HG02610 (cell line): ENCODE data around the gene TBC1D17.
A peak's percentile ranks its signal among the peaks of the same experiment; 100 is the strongest.

ENCODE experiments used
- ATAC-seq: cut with Tn5 transposase; IDR thresholded peaks from one replicate; pipeline ENCODE4 v1.9.1; 2021; ENCODE audit warnings: mild to moderate bottlenecking, moderate library complexity; ENCODE audit not compliant: unreplicated experiment

The TBC1D17 gene

DNA sequence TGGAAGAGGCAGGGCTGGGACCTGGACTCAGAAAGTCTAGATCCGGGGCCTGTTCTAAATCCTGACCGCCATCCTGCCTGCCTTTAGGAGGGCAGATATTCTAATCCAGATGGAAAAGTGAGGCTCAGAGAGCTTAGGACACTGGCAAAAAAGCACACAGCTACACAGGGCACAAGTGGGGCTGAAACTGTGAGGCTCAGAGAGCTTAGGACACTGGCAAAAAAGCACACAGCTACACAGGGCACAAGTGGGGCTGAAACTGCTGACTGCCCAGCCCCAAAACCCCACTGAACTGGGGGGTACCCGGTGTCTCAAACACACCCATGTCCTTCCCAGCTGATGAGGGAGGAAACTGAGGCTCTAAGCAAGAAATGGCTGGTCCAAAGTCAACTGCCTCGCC lies 2.3 kb upstream of the TBC1D17 start:
- ATAC-seq, result no peak

GRCh38 chr19:49875857-49876421 lies 1.6 kb upstream of the TBC1D17 start:
- ATAC-seq, result no peak

DNA sequence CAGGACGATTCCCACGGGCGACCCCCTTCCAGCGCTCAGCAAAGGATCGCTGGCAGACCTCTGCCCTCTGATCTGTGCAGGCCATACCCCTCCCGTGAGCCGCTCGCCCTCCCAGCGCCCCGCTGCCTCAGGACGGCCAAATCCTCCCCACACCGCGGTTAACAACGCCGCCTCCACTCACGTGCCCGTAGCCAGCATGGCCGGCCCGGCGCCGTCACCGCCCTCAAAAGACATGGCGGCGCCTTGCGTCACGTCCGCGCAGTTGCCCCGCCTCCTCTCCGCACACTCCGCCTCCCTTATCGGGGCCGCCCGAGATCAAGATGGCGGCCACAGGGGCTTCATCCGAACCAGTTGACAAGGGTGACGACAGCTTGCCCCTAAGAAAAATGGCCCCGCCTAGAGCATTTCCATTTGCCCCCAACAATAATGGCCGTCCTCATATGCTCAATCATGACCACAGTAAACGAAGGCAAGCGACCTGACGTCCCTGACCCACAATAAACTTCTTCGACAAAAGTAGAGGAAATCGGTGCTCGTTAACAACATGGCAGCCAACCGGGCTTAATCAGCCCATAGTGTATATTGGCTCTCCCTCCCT lies 981 bp upstream of the TBC1D17 start:
- ATAC-seq, result peak; percentile 42

GRCh38 chr19:49877879-49878743 lies 609 bp downstream of the TBC1D17 start:
- ATAC-seq, result peak; percentile 50

GRCh38 chr19:49878744-49879070 lies 1.2 kb downstream of the TBC1D17 start:
- ATAC-seq, result no peak

- ATAC-seq, result no peak
Observed at GRCh38 chr19:49879243-49879963, 1.9 kb downstream of the TBC1D17 start.

DNA sequence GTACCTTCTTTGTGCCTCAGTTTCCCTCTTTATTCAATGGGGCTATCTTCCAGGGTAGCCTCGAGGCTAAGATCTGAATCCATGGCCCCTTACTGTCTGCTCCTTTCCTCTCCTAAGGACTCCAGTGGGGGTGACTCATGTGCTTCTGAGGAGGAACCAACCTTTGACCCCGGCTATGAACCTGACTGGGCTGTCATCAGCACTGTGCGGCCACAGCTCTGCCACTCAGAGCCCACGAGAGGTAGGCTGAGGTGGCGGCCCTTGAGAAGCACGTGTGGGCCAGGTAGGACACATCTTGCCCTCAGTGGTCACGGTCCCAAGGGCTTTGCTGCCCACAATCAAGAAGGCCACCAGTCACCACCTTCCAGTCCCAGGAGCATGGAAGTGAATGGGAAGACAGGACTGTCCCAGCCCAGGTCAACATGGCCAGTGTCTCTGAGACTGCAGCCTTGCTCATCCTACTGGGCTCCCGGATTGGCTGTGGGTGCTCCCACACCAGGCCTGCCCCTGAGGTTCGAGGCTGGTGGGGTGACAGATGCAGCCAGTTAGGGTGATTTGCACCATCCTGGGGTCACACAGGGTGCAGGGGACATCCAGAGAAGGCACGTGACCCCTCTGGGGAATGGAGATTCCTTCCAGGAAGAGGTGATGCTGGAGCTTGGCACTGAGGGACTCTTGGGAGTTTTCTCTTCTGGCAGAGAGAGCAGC lies 2.8 kb downstream of the TBC1D17 start:
- ATAC-seq, result no peak

GRCh38 chr19:49881186-49881585 lies 3.7 kb downstream of the TBC1D17 start:
- no peak for ATAC-seq

DNA sequence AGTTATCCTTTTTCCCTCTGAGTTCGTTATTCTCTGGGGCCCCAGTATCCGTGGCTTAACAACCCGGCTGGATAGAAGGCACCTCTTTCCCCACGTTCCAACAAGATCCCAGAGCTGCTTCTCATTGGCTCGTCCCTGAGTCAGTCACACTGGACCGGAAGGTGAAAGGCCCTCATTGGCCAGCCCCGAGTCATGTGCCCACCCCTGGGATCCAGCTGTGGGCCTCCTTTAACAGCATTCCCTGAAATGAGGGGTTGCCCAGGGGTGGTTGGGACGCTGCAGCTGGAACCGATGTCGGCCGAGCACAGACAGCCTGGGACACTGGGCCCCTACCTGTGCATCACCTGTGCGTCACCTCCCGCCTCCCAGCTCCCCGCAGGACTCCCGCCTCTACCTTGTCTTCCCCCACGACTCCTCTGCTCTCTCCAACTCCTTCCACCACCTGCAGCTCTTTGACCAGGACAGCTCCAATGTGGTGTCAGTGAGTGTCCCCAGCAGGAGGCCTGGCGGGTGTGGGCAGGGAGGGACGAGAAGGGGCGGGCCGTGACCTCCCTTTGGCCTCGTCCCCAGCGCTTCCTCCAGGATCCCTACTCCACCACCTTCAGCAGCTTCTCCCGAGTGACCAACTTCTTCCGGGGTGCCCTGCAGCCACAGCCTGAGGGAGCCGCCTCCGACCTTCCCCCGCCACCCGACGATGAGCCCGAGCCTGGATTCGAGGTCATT lies 4.3 kb downstream of the TBC1D17 start:
- no peak for ATAC-seq

DNA sequence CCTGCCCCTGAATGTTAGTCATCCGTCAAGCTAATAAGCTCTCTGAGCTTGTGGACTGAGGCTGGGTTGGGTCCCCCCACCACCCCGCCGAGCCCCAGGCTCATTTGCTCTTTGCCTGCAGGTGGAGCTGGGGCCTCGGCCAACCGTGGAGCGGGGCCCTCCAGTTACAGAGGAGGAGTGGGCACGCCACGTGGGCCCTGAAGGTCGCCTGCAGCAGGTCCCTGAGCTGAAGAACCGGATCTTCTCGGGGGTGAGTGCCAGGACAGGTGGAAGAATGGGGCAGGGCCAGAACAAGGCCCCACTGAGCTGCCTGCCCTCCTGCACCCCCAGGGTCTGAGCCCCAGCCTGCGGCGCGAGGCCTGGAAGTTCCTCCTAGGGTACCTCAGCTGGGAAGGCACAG lies 5.1 kb downstream of the TBC1D17 start:
- no peak for ATAC-seq

DNA sequence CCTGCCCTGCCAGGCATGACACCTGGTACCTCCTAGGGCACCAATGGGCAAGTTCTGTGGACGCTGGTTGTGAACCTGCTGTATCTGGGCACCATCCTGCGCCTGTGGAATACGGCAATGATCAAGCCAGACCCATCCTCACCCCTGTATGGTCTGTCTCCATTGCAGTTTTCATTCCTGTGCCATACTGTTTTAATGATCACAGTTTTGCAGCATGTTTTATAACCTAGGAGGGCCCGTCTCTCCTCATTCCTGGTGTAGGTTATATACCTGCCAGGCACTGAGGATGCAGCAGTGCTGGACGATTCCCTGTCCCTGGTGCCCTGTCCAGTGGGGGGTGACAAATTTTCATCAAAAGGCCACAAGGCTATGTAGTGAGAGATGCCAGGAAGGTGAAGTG lies 5.6 kb downstream of the TBC1D17 start:
- no peak for ATAC-seq

DNA sequence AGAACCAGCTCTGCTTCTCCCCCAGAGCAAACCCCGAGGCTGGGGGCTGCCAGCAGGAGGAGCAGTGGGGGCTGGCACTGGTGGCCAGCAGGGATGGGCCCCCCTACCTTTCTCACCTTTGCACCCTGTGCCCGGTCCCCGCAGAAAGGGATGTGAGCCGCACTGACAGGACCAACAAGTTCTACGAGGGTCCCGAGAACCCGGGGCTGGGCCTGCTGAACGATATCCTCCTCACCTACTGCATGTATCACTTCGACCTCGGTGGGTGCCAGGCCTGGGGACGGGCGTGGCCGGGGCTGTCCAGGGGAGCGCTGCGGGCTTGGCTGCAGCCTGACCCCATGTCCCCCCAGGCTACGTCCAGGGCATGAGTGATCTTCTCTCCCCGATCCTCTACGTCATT lies 6.6 kb downstream of the TBC1D17 start:
- ATAC-seq, result no peak

GRCh38 chr19:49884760-49885159 lies 7.3 kb downstream of the TBC1D17 start:
- no peak for ATAC-seq

GRCh38 chr19:49887037-49887664 lies 9.6 kb downstream of the TBC1D17 start:
- no peak for ATAC-seq

DNA sequence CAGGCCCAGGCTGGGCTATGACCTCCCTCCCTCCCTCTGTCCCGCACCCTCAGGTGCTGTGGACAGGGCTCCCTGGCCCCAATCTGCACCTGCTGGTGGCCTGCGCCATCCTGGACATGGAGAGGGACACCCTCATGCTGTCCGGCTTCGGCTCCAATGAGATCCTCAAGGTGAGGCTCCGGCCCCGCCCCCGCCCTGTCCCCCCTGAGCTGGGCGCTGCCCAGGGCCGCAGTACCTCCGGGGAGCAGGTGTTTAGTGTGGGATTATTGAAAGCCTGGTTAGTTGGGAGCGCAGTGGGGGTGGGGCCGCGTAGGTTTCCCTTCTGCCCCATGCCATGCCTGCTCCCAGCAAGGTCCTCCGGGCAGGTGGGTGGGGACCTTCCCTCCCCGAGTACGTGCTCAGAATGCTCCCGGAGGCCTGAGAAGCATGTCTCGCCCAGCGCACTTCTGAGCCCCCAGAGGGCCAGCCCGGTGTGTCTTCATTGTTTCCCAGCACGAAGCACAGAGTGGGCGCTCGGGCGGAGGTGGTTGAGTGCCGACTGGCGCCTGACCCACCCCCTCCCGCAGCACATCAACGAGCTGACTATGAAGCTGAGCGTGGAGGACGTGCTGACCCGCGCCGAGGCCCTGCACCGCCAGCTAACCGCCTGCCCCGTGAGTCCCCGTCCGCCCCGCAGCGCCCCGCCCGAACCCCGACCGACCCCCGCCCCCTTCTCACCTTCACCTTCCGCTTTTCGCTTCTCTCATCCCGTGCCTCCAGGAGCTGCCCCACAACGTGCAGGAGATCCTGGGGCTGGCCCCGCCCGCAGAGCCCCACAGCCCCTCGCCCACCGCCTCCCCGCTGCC lies 10.4 kb downstream of the TBC1D17 start:
- ATAC-seq, result no peak

DNA sequence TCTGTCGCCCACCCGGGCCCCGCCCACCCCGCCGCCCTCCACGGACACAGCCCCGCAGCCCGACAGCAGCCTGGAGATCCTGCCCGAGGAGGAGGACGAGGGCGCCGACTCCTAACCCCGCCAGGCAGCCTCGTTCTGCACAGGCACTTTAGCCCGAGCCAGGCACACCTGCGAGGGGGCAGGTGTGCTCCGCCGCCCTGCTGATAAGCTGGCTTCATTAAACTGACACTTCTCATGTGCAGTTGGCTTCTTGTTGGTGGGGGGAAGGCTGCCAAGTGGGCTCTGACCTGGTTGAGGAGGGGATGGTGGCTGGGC lies 11.0 kb downstream of the TBC1D17 start:
- ATAC-seq, result no peak

- ATAC-seq, result no peak
Observed at GRCh38 chr19:49889038-49889686, 11.7 kb downstream of the TBC1D17 start.

GRCh38 chr19:49889687-49890348 lies 12.3 kb downstream of the TBC1D17 start:
- no peak for ATAC-seq
